GM21576 (cell line): ENCODE results near the gene PCBP1.
"Not testable (repeated sequence)": the region's sequence is repeated elsewhere in the genome, so short reads cannot be mapped to it uniquely, and the experiment has no call there.

Experiments used
- ATAC-seq: cut with Tn5 transposase; IDR thresholded peaks from one replicate; pipeline ENCODE4 v1.9.1; 2021; ENCODE audit warnings: mild to moderate bottlenecking, moderate library complexity; ENCODE audit not compliant: unreplicated experiment

The PCBP1 gene

DNA sequence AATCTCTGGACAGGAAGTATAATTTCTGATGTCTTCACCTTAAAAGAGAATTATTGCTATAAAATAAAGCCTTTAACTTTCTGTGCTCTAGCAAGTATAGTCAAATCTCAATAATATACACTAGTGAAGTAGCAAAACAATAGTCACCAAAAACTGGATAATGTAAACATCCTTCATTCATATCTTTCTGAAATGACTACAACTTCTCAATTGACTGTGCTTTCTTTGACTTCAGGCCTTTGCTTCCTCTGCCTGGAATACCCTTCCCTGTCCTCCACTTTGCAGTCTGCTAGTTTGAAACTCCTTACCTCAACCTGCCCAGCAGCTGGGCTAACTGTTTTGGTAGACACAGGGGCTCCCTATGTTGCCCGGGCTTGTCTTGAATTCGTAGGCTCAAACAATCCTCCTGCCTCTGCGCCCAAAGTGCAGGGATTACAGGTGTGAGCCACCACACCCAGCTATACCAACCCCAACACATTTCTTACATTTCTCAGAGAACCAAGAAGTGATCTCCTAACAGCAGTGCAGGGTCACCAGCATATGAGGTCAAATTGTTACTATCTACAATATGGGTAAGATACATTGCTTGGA, 6.6 kb upstream of the PCBP1 start:
- ATAC-seq: no peak

DNA sequence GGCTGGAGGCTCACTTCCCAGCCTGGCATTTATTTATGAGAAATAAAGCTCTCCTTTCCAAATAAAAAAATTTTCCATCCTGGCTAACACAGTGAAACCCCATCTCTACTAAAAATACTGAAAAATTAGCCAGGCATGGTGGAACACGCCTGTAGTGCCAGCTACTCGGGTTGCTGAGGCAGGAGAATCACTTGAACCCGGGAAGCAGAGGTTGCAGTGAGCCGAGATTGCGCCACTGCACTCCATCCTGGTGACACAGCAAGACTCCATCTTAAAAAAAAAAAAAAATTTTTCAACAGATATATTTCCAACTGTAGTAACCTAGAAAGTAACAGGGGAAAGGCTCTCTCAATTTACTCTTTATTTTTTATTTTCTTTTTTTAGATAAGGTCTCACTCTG, 6.1 kb upstream of the PCBP1 start:
- ATAC-seq: no peak

DNA sequence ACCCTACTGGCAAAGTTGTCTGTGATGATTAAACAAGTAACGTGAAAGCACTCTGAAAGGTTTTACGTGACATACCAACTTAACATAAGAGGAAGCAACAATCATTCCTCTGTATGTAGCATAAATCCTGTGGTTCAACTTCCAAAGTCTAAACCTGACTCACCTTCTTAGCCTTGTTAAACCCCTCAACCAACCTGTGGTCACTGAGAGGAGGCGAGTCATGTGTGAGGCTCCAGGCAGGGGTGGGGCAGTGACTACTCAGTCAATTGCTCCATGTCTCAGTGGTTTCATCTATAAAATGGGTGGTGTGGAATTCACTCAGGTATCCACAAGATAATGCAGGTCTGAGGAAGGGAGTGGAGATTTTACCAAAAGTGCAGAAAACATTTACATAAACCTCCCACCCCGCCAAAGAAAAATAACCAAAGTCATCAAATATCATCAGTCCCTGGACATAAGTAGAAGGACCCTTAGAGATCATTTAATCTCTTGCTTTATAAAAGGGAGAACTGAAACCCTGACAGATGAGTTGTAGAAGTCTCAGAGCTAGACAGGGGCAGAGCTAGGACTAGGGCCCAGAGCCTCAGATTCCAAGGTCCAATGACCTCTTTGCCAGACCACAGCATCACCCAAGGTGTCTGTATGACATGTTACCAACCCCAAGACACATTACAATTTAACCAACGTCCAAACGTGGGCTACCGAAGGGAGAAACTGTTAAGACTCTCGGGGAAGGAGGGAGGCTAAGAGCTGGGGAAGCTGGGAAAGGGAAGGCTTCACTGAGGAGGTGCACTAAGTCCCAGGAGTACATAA, 3.7 kb upstream of the PCBP1 start:
- peak; percentile 28 for ATAC-seq

DNA sequence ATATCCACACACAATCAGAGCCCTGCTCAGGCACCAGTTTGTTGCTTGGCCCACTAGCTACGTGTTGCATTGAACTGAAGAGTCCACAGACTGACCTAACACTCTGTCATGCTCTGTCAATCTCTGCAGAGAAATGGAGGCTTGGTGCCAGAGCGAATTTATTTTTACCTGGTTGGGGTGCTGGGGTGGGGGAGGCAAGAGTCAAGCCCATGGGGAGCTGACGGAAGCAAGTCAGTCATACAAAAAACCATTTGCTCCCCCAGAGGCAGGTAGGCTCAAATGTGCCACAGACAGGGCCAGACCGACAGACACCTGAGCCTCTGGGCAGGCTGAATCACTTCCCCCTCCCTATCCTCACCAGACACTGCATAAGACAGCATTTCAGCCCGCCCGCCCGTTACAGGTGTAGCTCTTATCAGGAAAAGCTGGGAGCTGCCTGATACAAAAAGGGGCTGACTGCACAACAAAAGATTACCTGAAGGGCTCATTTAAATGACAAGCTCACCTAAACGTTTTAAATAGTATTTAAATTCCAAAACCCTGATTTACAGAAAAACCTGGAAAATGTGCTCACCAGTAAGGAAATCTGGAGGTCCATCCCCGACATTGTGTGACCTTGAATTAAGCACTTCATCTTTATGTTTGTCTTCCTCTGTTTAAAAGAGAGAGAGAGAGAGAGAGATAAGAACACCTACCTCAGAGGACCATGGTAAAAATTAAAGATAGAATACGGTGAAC, 2.1 kb upstream of the PCBP1 start:
- ATAC-seq: peak; percentile 21

DNA sequence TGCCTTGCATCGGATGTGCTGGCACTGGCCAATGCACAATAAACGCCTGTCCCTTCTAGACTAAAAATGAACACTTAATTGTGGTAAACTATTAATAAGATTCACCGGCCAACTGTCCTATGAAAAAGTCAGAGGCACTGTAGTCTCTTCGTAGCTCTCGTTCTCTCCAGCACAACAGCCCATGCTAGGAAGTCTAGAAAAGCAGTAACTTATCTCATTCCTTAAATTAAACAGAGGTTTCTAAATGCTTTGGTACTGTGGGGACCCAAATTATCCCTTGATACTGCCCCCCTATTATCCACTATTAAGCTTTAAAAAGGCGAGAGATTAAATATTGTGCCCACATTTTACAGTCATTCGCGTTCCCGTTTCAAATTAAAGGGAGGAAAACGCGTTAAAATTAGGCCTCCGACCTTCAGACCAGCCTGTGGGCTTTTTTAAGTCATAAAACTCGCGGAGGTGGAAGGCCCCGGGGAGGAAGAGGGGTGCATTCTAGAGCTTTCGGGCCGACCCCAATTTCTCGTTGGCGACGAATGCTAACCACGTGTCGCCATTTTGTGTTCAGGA, 1.5 kb upstream of the PCBP1 start:
- ATAC-seq: no peak

DNA sequence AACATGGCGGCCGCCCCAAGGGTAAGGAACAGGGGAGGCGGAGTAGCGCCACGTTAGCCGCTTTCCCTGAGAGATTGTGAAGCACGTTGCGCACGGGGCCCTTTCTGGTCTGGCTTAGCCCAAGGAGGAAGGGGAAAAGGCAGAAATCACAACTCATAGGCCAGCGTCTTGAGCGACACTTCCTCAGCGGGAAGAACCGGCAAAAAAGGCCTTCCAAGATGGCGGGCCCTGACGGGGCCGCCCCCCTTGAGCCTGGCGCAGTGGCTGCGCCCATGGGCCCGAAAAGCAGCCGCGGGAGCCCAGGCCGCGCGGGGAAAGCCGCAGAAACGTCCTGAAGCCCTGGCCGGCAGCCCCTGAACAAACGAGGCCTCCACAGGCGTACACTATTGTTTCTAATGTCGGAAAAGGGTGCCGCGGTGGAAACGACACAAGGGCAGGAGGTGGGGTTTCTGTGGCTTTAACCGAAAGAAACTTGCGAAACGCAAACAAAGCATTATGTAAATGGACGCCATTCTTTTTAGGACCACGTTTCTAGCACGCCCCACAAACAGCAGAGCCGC, 919 bp upstream of the PCBP1 start:
- peak; percentile 30 for ATAC-seq

DNA sequence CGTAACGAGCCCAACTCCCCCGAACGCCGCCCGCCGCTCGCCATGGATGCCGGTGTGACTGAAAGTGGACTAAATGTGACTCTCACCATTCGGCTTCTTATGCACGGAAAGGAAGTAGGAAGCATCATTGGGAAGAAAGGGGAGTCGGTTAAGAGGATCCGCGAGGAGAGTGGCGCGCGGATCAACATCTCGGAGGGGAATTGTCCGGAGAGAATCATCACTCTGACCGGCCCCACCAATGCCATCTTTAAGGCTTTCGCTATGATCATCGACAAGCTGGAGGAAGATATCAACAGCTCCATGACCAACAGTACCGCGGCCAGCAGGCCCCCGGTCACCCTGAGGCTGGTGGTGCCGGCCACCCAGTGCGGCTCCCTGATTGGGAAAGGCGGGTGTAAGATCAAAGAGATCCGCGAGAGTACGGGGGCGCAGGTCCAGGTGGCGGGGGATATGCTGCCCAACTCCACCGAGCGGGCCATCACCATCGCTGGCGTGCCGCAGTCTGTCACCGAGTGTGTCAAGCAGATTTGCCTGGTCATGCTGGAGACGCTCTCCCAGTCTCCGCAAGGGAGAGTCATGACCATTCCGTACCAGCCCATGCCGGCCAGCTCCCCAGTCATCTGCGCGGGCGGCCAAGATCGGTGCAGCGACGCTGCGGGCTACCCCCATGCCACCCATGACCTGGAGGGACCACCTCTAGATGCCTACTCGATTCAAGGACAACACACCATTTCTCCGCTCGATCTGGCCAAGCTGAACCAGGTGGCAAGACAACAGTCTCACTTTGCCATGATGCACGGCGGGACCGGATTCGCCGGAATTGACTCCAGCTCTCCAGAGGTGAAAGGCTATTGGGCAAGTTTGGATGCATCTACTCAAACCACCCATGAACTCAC, 673 bp downstream of the PCBP1 start:
- ATAC-seq: no peak

DNA sequence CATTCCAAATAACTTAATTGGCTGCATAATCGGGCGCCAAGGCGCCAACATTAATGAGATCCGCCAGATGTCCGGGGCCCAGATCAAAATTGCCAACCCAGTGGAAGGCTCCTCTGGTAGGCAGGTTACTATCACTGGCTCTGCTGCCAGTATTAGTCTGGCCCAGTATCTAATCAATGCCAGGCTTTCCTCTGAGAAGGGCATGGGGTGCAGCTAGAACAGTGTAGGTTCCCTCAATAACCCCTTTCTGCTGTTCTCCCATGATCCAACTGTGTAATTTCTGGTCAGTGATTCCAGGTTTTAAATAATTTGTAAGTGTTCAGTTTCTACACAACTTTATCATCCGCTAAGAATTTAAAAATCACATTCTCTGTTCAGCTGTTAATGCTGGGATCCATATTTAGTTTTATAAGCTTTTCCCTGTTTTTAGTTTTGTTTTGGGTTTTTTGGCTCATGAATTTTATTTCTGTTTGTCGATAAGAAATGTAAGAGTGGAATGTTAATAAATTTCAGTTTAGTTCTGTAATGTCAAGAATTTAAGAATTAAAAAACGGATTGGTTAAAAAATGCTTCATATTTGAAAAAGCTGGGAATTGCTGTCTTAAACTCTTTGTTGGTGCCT, 1.4 kb downstream of the PCBP1 start:
- ATAC-seq: no peak

DNA sequence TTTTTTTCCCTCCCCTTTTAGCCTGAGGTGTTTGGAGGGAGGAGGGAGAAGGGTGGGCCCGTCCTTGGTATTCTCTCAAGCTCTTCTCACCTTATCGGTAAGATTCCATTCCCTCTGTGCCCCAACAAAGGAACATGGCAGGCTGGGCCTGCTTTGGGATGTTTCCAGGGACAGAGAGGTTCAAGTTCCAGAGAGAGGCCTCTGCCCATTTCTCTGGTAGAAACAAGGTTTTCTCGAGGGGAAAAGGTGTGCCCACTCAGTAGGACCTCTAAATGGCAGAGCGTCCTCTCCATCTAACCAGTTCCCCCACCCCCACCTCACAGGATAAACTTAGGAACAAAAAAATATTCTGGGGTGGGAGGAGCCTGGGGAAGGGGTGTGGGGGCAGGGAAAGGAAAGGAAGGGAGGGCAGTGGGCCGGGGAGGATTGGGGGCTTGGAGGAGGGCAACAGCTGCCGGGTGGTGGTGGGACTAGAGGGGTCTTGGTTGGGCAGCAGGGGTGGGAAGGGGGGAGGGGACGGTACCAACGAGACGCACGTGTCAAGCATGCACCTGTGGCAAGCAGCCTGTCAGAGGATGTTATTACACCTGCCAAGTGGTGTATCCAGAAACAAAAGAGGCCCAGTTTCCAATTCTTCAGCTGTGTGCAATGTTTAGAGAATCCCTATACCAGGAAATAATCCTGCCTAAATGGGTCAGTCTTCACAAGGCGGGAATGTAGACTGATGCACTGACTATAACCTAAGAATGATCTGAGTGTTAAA, 2.1 kb downstream of the PCBP1 start:
- ATAC-seq: no peak

DNA sequence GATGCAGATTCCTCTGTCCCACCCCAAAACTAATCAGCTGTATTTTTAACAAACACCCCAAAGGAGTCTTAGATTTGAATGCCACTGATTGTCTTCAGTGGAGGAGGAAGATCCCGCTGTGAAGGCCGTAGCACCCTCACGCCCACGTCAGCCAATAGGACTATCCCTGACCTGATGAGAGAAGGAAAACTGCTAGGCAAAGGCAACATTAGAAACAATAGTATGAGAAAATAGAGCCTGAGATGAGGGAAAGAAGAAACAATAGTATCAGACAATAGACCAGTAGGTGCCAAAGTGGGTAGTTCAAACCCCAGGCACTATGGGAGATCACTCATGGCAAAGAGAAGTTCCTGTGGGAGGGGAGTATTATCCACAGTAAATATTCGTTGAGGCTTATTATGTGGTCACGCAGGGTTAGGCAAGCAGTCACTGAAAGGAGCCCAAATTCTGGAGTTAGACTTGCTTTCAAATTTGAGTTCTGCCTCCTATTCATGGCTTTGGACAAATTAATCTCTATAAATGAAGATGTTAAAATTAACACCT, 2.8 kb downstream of the PCBP1 start:
- ATAC-seq: no peak

DNA sequence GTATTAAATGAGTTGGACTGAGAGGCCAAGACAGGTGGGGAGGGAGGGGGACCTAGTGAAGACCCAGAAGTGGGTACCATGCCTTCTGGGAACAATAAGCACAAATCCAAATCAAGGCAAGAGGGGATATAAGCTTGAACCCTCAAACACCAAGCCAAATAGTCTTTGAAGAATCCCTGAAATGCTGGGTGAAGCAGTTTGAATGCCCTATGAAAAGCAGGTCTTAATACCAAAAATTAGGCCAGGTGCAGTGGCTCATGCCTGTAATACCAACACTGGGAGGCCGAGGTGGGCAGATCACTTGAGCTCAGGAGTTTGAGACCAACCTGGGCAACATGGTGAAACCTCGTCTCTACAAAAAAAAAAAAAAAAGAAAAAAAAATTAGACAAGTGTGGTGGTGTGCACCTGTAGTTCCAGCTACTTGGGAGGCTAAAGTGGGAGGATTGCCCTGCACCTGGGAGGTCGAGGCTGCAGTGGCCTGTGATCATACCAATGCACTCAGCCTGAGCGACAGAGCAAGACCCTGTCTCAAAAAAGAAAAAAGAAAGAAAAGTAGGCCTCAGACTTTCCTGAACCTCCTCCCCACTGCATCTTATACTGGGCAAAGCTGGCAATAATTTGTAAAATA, 3.5 kb downstream of the PCBP1 start:
- ATAC-seq: no peak

DNA sequence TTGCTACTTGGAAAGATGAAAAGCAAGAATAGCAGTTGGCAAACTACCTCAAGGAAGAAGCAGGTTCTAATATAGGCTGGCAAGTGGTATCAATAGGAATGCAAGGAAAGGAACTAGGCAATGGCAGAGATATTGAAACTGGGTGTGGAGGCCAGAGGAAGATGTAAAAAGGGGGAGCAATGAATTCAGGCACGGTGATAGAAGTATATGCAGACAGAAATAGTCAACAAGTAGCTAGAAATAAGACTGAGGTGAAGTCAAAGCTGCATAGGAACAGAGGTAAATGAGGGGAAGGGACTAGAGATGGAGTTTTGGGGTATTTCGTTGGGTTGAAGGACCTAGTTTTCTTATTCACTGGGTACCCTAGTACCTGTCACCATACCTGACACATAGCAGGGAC, 4.1 kb downstream of the PCBP1 start:
- no peak for ATAC-seq

DNA sequence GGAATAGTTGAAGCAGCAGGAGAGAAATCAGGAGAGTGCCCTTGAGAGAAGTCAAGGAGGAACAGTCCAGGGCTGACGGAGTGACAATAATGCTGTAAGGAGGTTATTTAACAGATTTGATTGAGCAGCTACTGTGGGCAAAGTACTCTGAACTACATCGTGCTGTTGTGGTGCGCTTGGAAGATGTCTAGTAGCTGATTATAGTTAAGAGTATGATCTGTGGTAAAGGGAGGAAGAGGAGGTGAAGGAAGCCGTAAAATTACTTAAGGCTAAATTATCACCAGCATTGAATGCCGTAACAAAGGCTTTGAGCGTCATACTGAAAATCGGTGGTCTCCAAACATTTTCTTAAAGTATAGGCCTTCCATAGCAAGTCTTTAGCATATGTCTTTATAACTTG, 4.5 kb downstream of the PCBP1 start:
- ATAC-seq: no peak

DNA sequence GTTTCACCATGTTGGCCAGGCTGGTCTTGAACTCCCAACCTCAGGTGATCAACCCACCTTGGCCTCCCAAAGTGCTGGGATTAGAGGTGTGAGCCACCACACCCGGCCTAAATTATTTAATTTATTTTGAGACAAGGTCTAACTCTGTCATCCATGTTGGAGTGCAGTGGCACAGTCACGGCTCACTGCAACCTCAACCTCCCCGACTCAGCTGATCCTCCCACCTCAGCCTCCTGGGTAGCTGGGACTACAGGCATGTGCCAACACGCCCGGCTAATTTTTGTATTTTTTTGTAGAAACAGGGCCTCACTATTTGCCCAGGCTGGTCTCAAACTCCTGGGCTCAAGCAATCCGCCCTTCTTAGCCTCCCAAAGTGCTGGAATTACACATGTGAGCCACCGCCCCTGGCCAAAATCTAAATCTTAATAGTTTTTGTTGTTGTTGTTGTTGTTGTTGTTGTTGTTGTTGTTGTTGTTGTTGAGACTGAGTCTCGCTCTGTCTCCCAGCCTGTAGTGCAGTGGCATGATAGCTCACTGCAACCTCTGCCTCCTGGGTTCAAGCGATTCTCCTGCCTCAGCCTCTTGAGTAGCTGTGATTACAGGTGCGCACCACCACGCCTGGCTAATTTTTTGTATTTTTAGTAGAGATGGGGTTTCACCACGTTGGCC, 5.4 kb downstream of the PCBP1 start:
- ATAC-seq: not testable (repeated sequence)

DNA sequence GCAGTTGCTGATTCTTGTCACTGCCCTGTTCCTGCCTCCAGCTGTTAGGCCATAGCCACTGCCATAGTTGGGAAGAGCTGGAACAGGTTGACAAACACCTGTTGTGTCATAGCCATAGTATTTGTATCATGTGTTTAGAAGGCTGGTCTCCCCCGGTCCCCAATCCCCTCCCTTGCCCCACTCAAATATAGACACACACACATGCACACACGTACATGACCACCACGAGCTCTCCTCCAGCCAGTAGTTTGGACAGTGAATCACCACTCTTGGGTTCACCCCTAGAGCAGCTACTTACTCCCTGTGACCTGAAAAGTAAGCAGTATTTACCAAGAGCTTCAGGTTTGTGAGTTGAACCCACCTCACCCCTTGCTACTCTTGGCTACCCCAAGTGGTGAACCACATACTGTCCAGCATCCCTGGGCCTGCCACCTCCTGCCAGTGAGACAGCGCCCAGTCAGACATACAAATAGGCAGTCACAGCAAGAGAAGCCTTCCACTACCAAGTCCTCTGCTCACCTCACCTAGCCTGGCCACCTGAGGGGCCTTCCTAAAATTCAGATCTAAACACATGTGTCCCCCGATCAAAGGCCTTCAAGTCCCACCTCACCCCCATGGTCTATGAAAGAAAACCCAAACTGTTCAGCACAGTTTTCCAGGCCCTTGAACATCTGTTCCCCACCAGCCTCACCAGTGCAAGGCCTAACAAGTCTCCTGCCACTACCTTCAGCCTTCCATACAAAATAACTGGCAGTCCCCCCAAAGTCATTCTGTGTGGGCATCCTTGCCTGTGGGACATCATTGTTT, 7.1 kb downstream of the PCBP1 start:
- no peak for ATAC-seq

DNA sequence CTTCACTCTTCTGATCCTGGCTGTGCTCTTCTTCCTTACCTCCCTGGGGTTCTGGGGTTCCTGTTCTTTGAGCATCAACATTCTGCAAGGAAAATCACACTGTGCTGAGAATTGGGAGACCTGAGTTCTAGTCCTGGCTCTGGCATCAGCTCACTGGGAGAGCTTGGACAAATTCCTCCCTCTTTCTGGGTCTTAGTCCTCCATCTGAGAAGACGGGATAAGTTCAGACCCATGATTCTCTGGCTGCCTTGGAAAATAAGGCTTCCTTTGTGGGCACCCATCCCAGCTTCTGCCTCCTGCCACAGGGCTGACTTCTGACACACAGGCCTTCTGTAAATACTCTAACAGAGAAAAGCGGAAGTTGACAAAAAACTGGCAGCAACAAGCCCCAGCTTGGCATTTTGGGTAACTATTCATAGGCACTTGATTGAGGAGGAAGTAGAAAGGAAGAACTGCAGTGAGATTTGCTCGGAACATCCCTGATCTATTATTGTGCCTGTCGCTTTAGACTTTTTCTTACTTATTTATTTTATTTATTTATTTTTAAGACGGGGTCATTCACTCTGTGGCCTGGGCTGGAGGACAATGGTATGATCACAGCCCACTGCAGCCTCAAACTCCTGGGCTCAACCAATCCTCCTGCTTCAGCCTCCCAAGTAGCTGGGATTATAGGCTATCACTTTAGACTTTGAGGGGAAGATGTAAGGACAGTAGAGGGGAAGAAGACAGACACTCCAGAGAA, 7.9 kb downstream of the PCBP1 start:
- ATAC-seq: peak; percentile 67
